ENCODE data around the gene TPTE.
"Not testable (repeated sequence)": the region's sequence is repeated elsewhere in the genome, so short reads cannot be mapped to it uniquely, and the experiment has no call there.

DNA sequence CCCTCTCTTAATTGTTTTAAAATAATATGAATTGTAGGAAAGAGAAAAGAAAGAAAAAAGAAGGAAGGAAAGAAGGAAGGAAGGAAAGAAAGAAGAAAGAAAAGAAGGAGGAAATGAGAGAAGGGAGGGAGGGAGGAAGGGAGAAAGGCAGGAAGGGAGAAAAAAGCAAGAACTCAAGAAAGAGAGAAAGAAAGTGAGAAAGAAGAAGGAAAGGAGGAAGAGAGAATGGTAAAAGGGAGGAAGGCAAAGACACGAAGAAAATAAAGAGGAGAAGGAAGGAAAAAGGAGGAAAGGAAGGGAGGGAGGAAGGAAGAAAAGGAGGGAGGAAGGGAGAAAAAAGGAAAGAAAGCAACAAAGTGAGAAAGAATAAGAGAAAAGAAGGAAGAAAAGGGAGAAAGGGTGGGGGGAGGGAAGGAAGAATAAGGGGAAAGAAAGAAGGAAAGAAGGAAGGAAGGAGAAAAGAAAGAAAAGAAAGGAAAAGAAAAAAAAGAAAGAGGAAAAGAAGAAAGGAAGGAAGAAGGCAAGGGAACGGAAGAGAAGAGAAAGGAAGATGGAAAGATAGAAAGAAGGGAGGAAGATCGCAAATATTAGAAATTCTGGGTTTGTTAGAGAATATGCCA lies 95.9 kb downstream of the TPTE start:
- TF ChIP-seq, protein P1, sequence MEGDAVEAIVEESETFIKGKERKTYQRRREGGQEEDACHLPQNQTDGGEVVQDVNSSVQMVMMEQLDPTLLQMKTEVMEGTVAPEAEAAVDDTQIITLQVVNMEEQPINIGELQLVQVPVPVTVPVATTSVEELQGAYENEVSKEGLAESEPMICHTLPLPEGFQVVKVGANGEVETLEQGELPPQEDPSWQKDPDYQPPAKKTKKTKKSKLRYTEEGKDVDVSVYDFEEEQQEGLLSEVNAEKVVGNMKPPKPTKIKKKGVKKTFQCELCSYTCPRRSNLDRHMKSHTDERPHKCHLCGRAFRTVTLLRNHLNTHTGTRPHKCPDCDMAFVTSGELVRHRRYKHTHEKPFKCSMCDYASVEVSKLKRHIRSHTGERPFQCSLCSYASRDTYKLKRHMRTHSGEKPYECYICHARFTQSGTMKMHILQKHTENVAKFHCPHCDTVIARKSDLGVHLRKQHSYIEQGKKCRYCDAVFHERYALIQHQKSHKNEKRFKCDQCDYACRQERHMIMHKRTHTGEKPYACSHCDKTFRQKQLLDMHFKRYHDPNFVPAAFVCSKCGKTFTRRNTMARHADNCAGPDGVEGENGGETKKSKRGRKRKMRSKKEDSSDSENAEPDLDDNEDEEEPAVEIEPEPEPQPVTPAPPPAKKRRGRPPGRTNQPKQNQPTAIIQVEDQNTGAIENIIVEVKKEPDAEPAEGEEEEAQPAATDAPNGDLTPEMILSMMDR (IDR thresholded peaks at IDR 0.05): not testable (repeated sequence)
- TF ChIP-seq POLR2A (IDR thresholded peaks at IDR 0.05): not testable (repeated sequence)

Data from body of pancreas (tissue), 4 donors.